ENCODE results near the gene RNF227. TPM values are rescaled to one million over a fixed set of nuclear protein-coding genes. Genes with fewer than 3 reads are reported as not detected.
A peak's percentile ranks its signal among the peaks of the same experiment; 100 is the strongest.

RNF227 gene
- total and polyA plus RNA-seq, 4 donors = 0.17 to 1.4 (median 0.32) TPM

DNA sequence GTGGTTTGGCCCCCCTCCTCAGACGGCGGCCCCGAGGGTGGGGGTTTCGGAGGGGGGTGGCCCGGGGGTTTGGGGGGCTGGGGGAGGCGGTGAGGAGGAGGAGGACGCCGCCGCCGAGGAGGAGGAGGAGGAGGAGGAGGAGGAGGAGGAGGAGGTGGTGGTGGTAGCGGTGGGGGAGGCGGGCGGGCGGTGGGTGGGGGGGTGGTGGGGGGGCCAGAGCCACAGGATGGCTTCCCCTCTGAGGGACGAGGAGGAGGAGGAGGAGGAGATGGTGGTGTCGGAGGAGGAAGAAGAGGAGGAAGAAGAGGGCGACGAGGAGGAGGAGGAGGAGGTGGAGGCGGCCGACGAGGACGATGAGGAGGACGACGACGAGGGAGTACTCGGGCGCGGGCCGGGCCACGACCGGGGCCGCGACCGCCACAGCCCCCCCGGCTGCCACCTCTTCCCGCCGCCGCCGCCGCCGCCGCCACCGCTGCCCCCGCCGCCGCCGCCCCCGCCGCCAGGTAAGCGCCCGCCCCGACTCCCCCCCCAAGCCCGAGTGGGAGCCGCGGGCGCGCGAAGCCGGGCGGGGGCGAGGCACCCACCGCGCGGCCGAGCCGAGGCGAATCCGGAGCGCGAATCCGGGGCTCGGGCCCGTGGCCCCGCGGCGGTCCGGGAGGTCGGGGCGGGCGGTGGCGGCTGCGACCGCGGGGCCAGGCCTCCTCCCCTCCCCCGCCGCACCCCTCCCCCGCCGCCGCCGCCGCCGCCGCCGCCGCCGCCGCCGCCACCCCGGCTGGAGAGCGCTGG is 31.3 kb downstream of the RNF227 start:
- no peak overlapping the region for H3K9ac ChIP-seq (ENCODE audit: low read depth in 1 of 2, low read length in 2 of 2)
- H3K9me3 ChIP-seq (ENCODE audit: control insufficient read depth in 4 of 4, low read length in 3 of 4) = no peaks in the 10 kb centered on the region
- TF ChIP-seq, protein P1, sequence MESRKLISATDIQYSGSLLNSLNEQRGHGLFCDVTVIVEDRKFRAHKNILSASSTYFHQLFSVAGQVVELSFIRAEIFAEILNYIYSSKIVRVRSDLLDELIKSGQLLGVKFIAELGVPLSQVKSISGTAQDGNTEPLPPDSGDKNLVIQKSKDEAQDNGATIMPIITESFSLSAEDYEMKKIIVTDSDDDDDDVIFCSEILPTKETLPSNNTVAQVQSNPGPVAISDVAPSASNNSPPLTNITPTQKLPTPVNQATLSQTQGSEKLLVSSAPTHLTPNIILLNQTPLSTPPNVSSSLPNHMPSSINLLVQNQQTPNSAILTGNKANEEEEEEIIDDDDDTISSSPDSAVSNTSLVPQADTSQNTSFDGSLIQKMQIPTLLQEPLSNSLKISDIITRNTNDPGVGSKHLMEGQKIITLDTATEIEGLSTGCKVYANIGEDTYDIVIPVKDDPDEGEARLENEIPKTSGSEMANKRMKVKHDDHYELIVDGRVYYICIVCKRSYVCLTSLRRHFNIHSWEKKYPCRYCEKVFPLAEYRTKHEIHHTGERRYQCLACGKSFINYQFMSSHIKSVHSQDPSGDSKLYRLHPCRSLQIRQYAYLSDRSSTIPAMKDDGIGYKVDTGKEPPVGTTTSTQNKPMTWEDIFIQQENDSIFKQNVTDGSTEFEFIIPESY (IDR thresholded peaks at IDR 0.05) = no peak
- WGBS = 4% methylated on average over 98 of the region's 100 CpGs
- DNase-seq (ENCODE audit: low spot score) = no peak
- peak overlapping the region in 1 of 2 donors; percentile 65 for H3K27ac ChIP-seq (ENCODE audit: low read depth in 1 of 2, low read length in 2 of 2)
- peaks cover 9 to 44% (median 41%) of the 10 kb centered on the region in 4 donors for H3K4me1 ChIP-seq (ENCODE audit: control insufficient read depth in 4 of 4, insufficient read depth in 4 of 4, low read length in 3 of 4)
- H3K4me3 ChIP-seq (ENCODE audit: low read depth in 1 of 3, low read length in 3 of 3) = peak overlapping the region in 1 of 3 donors; percentile 69
- no peaks in the 10 kb centered on the region for H3K36me3 ChIP-seq (ENCODE audit: control insufficient read depth in 4 of 4, insufficient read depth in 3 of 4, low read depth in 1 of 4, low read length in 3 of 4)
- no peaks in the 10 kb centered on the region for H3K27me3 ChIP-seq (ENCODE audit: control insufficient read depth in 4 of 4, insufficient read depth in 4 of 4, low read length in 3 of 4)

DNA sequence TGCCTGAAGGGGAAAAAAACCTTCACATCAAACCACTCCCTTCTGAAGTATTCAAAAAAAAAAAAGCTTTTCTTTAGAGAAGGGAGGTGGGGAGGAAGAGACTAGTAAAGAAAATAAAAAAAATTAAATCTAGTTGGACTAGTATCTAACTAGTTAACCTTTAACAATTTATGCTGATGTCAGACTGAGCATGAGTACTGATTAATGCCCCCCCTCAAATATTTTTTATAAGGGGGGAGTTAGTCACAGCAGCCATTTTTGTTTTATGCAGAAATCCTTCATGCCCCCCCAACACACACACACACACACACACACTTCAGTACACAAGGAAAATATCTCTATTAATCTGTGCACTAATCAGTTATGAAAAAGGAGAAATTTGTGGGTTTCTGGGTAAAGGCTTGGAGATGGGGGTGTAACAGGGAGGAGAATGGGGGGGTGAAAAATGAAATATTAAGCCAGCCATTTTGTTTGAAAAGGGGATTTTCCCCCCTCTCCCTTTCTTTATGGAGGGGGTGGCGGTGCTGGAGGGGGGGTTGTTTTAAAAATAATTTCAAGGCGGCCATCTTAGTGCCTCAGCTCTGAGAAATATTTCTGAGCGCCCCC is 32.2 kb downstream of the RNF227 start:
- Histone ChIP-seq H3K4me1 (ENCODE audit: control insufficient read depth in 4 of 4, insufficient read depth in 4 of 4, low read length in 3 of 4) (peaks cover 7 to 35% (median 32%) of the 10 kb centered on the region in 4 donors), H3K9ac (ENCODE audit: low read depth in 1 of 2, low read length in 2 of 2) (no peak overlapping the region), H3K4me3 (ENCODE audit: low read depth in 1 of 3, low read length in 3 of 3) (no peak overlapping the region), H3K9me3 (ENCODE audit: control insufficient read depth in 4 of 4, low read length in 3 of 4) (no peaks in the 10 kb centered on the region), H3K36me3 (ENCODE audit: control insufficient read depth in 4 of 4, insufficient read depth in 3 of 4, low read depth in 1 of 4, low read length in 3 of 4) (no peaks in the 10 kb centered on the region), H3K27me3 (ENCODE audit: control insufficient read depth in 4 of 4, insufficient read depth in 4 of 4, low read length in 3 of 4) (no peaks in the 10 kb centered on the region), H3K27ac (ENCODE audit: low read depth in 1 of 2, low read length in 2 of 2) (no peak overlapping the region)
- WGBS = 49% methylated on average over 3 of the region's 3 CpGs
- no peak for DNase-seq (ENCODE audit: low spot score)
- TF ChIP-seq YY1 (IDR thresholded peaks at IDR 0.05) (peak; percentile 18), FOXA2 (IDR thresholded peaks at IDR 0.05) (no peak), JUND (IDR thresholded peaks at IDR 0.05) (no peak), TAF1 (conservative IDR thresholded peaks at IDR 0.05) (no peak), EGR1 (IDR thresholded peaks at IDR 0.05; ENCODE audit: low read depth in 2 of 2) (no peak), RXRA (IDR thresholded peaks at IDR 0.05) (no peak), NR2F2 (IDR thresholded peaks at IDR 0.05) (no peak)
- TF ChIP-seq, protein P1 (IDR thresholded peaks at IDR 0.05) = no peak
- TF ChIP-seq, protein P2, sequence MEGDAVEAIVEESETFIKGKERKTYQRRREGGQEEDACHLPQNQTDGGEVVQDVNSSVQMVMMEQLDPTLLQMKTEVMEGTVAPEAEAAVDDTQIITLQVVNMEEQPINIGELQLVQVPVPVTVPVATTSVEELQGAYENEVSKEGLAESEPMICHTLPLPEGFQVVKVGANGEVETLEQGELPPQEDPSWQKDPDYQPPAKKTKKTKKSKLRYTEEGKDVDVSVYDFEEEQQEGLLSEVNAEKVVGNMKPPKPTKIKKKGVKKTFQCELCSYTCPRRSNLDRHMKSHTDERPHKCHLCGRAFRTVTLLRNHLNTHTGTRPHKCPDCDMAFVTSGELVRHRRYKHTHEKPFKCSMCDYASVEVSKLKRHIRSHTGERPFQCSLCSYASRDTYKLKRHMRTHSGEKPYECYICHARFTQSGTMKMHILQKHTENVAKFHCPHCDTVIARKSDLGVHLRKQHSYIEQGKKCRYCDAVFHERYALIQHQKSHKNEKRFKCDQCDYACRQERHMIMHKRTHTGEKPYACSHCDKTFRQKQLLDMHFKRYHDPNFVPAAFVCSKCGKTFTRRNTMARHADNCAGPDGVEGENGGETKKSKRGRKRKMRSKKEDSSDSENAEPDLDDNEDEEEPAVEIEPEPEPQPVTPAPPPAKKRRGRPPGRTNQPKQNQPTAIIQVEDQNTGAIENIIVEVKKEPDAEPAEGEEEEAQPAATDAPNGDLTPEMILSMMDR (IDR thresholded peaks at IDR 0.05; ENCODE audit: low read depth, low read length, missing input control) = no peak

DNA sequence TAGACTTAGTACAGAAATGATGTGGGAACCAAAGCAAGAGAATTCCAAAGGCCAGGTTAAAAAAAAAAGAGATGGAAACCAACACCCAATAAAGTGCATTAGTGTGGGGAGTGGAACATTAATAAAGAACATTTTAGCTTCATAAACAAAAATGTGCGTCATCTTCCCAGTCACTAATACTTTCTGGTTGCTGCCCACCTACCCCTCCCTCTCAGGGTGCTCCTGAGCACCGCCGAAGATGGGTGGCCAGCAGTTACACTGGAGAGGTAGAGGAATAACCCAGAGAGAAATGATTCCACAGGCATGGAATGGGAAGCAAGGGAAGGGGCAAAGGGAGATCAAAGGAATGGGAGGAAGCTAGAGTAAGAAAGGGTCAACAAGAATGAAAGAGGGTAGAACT is 33.5 kb downstream of the RNF227 start:
- no peaks in the 10 kb centered on the region for H3K36me3 ChIP-seq (ENCODE audit: control insufficient read depth in 4 of 4, insufficient read depth in 3 of 4, low read depth in 1 of 4, low read length in 3 of 4)
- H3K27ac ChIP-seq (ENCODE audit: low read depth in 1 of 2, low read length in 2 of 2) = no peak overlapping the region
- no peak for DNase-seq (ENCODE audit: low spot score)
- H3K4me1 ChIP-seq (ENCODE audit: control insufficient read depth in 4 of 4, insufficient read depth in 4 of 4, low read length in 3 of 4) = peaks cover 0 to 22% (median 21%) of the 10 kb centered on the region in 4 donors
- no peak overlapping the region for H3K9ac ChIP-seq (ENCODE audit: low read depth in 1 of 2, low read length in 2 of 2)
- H3K9me3 ChIP-seq (ENCODE audit: control insufficient read depth in 4 of 4, low read length in 3 of 4) = no peaks in the 10 kb centered on the region
- H3K4me3 ChIP-seq (ENCODE audit: low read depth in 1 of 3, low read length in 3 of 3) = no peak overlapping the region
- 92% methylated on average over 3 of the region's 3 CpGs for WGBS
- H3K27me3 ChIP-seq (ENCODE audit: control insufficient read depth in 4 of 4, insufficient read depth in 4 of 4, low read length in 3 of 4) = no peaks in the 10 kb centered on the region
- TF ChIP-seq RAD21 (IDR thresholded peaks at IDR 0.05) = no peak
- TF ChIP-seq, protein P1 (IDR thresholded peaks at IDR 0.05) = no peak
- TF ChIP-seq TAF1 (conservative IDR thresholded peaks at IDR 0.05) = no peak
- TF ChIP-seq FOXA2 (IDR thresholded peaks at IDR 0.05) = no peak
- TF ChIP-seq, protein P3, sequence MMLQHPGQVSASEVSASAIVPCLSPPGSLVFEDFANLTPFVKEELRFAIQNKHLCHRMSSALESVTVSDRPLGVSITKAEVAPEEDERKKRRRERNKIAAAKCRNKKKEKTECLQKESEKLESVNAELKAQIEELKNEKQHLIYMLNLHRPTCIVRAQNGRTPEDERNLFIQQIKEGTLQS (IDR thresholded peaks at IDR 0.05) = no peak
- TF ChIP-seq RXRA (IDR thresholded peaks at IDR 0.05) = no peak
- TF ChIP-seq JUND (IDR thresholded peaks at IDR 0.05) = no peak
- TF ChIP-seq GABPA (IDR thresholded peaks at IDR 0.05 in 1 of 2, conservative IDR thresholded peaks at IDR 0.05 in 1 of 2) = no peak
- TF ChIP-seq, protein P4, sequence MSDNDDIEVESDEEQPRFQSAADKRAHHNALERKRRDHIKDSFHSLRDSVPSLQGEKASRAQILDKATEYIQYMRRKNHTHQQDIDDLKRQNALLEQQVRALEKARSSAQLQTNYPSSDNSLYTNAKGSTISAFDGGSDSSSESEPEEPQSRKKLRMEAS (IDR thresholded peaks at IDR 0.05) = no peak
- no peak for TF ChIP-seq FOXA1 (IDR thresholded peaks at IDR 0.05)
- TF ChIP-seq SP1 (IDR thresholded peaks at IDR 0.05) = no peak

Data from liver (tissue), 9 donors.